Right kidney (tissue), 1 donor: ENCODE results near the gene GPER1.

ENCODE experiments used
- DNase-seq: peaks from one replicate; pipeline ENCODE4 v3.0.0-alpha.2; 2016

The GPER1 gene

DNA sequence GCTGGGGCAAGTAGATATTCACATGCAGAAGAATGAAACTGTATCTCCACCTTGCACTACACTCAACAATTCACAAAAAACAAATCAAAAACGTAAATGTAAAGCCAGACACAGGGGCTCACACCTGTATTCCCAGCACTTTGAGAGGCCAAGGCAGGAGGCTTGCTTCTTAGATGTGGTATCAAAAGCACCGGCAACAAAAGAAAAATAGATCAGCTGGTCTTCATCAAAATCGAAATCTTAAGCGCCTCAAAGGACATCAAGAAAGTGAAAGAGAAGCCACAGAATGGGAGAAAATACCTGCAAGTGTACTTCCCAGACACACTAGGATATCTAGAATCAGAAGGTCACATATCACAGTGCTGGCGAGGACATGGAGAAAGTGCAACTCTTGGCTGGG is 31.3 kb downstream of the GPER1 start:
- no peak for DNase-seq

DNA sequence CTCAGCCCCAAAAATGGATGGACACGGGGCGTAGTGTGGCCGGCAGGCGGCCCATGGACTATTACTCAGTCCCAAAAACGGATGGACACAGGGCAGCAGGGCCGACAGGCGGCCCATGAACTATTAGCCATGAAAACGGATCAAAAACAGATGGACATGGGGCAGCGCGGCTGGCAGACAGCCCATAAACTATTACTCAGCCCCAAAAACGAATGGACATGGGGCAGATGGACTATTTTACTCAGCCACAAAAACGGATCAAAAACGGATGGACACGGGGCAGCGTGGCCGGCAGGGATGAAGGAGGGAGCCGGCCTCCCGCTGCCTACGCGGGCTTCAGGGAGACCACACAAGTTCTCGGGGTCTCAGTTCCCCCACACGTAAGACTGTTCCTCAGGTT is 32.9 kb downstream of the GPER1 start:
- no peak for DNase-seq

DNA sequence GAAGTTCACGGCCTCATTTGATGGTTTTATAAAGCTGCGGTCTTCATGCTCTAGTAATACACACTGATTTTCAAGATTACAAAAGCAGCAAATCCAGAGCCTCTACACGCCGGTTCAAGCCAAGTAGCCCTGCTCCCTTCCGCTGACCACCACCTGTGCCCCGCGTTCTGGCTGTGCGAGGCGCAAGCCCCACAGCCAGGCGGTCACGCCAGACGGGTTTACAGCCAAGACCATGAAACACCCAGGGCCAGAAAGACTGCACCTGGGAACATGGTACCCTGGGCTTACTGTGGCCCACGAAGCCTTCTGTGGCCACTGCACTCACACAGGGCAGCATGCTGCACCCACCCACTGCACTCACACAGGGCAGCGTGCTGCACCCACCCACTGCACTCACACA is 33.6 kb downstream of the GPER1 start:
- DNase-seq = no peak

DNA sequence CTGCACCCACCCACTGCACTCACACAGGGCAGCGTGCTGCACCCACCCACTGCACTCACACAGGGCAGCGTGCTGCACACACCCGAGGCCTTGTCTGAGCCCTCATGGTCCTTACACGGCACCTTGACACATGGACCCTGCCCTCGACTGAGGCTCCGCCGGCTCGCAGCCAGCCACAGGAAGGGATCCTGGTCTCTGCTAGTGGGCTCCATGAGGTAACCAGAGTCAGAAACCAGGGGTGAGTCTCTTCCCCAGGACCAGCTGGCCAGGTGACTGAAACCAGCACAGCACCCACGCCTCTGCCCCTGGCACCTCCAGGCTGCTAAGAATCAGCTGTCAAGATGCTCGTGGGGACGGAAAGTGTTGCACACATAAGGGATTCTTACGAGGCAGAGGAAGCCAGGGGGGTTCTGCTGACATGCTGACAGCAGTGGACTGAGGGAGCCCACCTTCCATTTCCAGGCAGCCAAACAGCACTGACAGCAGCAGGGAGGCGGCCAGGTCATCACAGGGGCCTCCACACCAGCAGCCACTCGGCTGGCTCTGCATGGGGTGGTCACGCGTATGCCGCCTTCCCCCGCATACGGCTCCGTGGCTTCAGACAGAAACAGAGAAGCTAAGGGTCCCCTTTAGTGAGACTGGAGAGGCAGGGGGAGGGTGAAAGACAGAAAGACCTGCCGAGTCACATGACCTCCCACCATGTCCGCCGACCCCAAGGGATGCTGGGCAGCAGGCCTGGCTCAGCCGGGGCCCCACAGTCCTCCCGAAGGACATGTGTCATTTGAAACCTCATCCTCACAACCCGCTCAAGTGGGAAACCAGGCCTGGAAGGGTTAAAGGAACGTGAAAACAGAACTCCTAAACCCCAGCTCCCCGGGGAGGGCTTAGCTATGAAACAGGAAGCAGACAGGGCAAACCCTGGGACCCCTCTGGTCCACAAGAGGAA is 34.2 kb downstream of the GPER1 start:
- no peak for DNase-seq

DNA sequence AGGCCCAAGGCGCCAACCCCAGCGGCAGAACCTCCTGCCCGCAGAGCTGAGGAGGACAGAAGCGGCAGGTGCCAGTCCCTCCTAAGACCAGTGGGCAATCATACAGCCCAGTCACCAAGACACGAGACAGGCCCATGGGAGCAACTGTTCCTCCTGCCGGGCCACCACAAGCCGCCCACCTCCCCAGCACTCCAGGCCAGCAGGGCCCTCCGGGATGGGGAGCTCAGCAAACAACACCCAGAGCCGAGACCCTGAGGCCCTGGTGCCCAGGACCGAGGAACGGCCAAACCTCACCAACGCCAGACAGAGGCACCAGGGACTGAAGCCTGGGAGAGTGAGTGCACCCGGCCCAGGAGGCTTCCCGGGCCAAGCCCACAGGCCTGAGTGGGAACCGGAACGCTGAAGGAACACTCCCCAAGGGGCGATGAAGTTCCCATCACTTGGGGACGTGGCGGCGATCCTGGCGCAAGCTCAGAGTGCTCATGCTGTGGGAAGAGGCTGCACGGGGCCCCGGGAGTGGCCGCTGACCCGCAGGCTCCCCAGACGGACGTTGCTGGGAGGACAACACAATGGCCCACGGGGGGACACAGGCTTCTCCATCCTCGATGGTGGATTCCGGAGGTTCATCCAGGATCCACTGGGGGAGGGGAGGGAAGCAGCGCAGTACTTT is 35.1 kb downstream of the GPER1 start:
- DNase-seq = no peak

DNA sequence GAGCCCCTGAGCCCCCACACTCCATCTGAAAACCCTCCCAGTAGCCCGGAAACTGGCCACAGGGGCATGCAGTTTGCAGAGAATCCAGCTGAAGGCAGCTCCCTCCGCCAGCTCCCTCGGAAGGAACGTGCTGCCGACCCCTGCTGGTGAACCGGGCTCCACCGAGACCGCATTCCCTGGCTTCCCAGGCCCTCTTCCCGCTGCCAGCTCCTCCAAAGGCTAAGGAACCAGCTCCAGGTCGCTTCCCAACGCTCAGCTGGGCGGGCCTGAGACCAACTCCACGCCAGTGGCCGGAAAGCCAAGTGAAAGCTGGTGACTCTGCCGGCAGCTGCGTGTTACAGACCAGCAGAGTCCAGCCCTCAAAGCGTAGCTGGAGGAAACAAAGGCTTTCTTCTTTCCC is 35.8 kb downstream of the GPER1 start:
- no peak for DNase-seq

DNA sequence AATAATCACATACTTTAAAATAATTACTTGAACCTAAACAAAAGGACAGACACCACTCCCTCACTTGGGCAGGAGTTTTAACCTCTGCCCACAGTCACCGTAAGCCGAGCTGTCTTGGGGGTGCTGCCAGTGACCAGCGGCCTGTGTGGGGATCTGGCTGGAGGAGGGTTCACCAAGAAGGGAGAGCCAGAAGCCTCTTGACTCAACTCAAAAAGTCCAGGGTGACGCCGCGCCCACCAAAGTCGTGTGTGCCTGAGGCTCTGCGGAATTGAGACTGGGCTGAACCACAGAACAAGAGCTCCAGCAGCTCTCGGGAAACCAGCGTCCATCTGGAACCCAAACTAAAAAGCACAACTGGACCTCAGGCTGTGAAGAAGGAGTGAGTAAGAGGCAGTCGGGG is 36.3 kb downstream of the GPER1 start:
- DNase-seq = no peak

DNA sequence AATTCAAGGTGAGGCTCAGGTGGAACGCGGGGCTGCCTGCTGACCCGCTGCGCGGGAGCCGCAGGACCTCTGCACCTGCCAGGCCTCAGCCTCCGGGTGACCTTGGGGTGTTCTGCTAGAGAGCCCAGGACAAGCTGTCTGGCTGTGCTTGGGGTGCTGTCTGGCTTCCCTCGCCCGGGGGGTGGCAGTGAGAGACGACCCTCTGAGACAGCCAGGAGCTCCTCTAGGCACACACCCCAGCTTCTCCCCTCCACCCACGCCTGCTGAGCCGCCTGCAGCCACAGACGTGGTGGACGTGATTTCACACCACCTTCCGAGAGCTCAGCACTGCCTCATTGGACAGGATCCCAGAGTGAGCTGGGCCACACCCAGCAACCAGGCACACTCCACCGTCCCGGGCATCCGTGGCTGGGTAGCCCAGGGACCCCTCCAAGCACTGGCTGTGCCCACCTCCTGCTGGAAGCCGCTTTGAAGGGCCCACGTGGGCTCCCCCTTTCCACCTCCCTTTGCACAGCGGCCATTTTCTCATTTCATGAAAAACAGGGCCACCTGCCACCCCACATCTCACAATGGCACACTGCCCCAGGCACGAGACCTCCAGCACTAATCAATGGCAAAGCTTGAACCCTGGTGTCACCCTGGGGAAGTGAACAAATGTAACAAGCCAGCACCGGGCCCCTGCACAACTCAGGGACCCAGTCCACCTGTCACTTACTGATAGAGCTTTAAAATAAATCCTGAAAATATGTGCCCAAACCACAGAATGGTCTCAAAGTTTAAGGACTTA is 37.1 kb downstream of the GPER1 start:
- DNase-seq = no peak

DNA sequence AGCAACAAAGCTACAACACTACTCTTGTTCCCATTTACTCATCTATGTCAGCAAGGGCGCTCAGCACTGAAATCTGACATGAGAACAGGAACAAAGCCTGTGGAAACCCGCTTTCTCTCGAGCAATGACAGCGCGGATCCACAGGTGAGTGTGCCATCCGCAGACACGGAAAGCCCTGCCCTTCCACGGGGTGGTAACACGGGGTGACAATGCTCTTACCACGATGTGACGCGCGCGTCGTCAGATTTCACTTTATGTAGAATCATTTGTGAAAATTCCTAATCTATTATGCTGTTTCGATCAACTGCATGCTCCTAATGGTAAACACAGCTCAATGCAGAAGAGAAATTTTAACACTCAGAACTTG is 37.7 kb downstream of the GPER1 start:
- DNase-seq = no peak

DNA sequence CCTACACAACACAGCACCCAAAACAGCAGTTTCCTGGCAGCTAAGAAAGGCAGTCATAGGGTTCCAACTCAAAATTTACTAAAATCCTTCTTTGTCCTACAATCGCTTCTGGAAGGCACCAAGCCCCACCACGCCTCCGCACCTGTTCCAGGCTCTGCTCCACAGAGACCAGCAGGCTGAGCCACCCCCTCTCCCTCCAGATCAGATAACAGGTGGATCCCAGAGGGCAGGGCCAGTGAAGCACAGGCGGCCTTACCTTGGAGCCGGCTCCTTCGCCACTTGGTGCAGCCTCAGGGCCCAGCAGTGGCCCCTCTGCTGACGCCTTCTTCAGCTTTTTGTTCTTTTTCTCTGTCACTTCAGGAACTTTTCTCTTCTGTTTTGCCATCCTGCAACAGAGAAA is 39.1 kb downstream of the GPER1 start:
- DNase-seq = no peak

DNA sequence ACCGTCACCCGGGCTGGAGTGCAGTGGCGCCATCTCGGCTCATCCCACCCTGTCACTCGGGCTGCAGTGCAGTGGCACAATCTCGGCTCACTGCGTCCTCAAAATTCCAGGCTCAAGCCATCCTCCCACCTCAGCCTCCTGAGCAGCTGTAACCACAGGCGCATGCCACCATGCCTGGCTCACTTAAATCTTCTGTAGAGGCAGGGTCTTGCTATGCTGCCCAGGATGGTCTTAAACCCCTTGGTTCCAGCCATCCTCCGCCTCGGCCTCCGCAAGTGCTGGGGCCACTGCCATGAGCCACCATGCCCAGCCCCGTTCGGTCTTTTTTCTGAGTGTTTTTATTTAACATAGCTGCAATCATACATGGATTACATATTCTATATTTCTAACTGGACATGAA is 41.5 kb downstream of the GPER1 start:
- DNase-seq = no peak

DNA sequence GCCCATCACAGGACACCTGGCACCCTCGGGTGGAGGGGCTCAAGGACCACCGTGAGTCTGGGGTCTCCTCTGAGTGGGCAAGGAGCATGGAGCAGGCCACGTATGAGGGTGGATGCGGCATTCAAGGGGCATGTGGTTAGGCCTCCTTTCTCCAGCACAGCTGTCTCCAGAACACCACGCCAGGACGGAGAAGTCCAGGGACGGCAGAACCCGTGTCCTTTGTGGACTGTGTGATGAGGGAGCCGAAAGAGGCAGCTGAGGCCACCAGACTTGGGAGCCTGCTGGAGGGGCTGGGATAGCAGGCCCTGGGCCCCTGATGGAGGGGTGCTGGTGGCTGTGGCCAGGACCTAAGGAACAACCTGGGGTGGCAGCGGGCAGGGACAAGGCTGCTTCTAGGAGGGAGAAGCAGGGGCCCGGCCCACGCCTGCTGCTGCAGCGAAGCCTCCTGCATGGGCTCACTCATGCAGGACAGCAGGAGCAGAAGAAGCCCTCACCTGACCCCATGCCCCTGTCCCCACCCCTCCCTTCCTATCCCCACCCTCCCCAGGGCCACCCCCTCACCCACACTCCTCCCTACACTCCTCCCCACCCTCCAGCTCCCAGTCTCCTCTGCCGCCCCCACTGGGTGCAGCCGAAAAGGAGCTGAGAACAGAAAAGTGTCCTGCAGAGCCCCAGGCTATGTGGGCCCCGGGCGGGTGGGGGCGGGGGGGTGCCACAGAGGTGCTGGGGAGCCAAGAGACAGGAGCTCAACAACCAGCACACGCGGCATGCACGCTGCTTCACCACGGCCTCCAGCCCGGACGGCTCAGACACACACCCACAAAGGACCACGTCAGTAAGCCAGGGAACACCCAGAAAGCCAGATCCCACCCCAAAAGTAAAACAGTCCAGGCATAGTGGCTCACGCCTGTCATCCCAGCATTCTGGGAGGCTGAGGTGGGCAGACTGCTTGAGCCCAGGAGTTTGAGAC is 42.4 kb downstream of the GPER1 start:
- no peak for DNase-seq

DNA sequence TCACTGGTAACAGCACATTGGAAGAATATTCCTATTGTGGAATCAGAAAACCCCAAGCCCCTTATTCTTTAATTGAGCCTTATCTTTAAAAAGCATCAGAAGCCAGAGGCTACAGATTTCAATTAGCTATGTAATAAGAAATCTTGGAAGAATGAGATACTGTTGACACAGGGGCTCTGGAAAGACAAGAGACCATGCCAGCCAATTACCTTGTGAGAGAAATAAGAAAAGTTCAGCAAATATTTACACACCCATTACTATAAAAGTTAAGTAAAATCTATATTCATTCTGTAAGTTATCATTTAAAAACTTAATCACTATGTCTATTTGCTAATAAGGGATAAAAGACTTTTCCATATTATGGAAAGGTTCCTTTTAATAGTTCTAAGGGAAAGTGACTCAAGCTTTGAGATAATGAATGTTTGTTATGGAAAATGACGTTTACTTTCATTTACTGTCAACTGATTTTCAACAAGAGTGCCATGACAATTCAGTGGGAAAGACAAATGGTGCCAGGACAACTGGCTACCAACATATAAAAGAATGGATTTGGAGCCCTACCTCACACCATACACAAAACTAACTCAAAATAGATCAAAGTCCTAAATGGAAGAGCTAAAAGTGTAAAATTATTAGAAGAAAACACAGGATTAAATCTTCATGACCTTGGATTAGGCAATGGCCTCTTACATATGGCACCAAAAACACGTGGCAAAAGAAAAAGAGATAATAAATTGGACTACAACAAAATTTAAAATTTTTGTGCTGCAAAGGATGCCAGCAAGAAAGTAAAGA is 43.8 kb downstream of the GPER1 start:
- no peak for DNase-seq

DNA sequence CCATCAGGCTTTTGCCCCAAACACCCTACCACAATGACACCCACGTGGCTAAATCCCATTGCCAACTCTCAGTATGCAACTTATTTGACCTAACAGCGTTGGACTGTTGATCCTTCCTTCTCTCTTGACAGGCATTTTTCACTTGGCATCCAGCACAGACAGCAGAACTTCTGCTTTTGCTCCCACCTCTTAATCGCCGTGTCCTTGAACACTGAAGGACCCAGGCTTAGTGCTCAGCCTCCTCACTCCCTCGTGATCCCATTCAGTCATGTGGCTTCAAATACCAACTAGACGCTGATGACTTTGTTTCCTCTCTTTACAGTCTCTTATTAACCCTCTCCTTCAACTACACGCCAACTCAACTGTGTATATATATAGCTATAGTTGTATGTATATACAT is 47.0 kb downstream of the GPER1 start:
- DNase-seq = no peak

DNA sequence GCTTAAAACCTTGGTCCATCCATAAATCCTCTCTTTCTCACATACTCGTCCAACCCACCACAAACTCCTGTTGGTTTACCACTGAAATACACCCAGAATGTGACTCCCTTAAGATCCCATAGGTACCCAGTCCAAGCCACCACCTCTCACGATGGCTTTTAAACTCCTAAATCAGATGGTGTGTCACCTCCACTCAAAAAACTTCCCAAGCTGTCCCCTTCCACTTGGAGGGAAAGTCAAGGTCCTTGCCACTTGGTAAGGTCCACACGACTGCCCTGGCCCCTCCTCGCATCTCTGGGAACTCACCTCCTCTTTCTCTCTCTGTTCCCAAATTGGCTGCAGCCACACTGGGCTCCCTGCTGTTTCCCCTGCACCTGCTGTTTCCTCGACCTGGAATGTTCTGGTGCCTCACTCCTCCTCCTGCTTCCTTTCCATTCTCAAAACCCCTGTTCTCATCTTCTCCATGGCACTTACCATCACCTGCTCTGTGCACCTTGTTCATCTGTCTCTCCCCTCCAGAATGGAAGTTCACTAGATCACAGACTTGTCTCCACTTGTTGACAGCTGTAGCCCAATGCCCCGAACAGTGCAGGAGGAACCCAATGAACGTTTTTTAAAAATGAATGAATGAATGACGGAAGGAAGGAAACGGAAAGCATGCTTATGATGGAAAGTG is 49.1 kb downstream of the GPER1 start:
- no peak for DNase-seq

DNA sequence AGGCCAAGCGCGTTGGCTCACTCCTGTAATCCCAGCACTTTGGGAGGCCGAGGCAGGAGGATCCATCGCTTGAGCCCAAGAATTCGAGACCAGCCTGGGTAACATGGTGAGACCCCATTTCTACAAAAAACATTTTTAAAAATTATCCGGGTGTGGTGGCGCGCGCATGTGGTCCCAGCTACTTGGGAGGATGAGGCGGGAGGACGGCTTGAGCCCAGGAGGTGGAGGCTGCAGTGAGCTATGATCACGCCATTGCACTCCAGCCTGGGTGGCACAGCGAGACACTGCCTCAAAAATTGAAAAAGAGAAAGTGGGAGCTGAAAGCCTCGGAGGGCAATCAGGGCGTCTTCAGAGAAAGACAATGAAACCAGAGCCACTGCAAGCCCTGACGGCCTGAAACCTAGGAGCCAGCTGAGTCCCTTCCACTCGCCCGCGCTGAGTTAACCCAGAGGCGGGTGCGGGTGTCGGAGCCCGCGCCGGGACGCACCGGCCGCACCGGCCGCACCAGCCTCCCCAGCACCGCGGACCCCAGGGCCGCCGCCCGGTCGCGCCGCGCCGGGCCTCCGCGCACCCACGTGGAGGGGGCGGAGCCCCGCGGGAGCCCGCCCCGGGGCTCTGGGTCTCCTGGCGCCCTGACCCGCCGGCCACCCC is 49.7 kb downstream of the GPER1 start:
- peak; percentile 79 for DNase-seq

DNA sequence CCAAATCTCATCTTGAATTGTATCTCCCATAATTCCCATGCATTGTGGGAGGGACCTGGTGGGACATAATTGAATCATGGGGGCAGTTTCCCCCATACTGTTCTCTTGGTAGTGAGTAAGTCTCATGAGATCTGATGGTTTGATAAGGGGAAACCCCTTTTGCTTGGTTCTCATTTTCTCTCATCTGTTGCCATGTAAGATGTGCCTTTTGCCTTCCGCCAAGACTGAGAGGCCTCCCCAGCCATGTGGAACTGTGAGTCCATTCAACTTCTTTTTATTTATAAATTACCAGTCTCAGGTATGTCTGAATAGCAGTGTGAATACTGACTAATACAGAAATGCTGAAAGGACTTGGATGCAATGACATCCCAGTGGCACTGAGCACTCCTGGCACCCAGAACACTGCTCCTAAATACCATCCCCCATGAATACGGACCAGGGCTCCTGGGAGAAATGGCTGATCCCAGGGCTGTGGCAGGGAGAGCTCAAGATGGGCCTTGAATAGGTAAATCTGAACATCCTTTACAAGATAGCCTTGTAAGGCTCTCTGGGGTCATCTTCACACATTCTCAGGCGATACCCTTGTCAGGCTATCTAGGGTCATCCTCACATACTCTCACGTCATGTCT is 52.7 kb downstream of the GPER1 start:
- no peak for DNase-seq

DNA sequence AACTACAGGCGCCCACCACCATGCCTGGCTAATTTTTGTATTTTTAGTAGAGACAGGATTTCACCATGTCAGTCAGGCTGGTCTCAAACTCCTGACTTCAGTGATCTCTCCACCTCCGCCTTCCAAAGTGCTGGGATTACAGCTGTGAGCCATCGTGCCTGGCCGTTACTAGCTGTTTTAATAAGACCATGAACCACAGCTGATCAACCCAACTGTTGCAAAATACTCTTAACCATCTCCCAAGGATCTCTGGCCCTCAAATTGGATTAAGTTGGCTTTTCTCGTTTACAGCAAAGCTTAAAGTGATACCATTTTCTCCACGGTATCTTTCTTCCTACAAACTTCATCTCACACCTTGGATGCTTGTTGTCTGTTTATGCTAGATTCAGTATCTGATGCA is 53.7 kb downstream of the GPER1 start:
- no peak for DNase-seq

DNA sequence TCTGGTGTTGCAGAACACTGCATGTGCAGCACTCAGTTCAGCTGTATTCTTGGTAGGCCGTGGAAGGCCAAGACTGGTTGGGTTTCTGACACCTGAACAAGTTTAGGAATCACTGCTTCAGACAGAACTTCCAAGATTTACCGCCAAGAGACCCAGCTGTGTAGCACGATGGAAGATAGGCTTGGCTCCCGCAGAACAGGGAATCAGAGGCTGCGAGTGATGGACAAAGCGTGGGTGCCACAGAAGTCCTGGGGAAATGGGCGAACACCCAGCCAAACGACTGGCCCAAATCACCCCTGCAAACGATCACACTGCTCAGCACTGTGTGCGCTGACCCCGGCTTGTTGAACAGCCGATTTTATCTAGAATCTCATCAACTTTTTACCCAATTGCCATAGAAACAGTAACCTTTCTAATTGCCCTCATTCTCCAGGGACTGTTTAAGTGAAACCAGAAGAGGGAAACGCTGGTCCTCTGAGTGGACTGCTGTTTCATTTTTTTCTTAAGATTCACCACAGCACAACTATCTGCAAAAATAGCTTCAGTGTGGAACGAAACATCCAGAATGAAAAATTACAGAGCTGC is 54.2 kb downstream of the GPER1 start:
- no peak for DNase-seq
